GM18951 (cell line): Measurements from ENCODE around the gene SHF.

Experiments
- POLR2A ChIP-seq: IDR thresholded peaks from 4 replicates; pipeline ENCODE4 v1.6.1; 2011; ENCODE audit warnings: mild to moderate bottlenecking; ENCODE audit not compliant: insufficient read length, insufficient read depth; ENCODE audit errors: extremely low read depth
- in situ Hi-C: fragments of 300-500 bp; cut with MboI; formaldehyde crosslinking; loops from one replicate; pipeline ENCODE4 v1.12.0; 2022; ENCODE audit warnings: low sequenced_read_pairs, mixed read lengths, inconsistent platforms; ENCODE audit not compliant: unreplicated experiment

The SHF gene

DNA sequence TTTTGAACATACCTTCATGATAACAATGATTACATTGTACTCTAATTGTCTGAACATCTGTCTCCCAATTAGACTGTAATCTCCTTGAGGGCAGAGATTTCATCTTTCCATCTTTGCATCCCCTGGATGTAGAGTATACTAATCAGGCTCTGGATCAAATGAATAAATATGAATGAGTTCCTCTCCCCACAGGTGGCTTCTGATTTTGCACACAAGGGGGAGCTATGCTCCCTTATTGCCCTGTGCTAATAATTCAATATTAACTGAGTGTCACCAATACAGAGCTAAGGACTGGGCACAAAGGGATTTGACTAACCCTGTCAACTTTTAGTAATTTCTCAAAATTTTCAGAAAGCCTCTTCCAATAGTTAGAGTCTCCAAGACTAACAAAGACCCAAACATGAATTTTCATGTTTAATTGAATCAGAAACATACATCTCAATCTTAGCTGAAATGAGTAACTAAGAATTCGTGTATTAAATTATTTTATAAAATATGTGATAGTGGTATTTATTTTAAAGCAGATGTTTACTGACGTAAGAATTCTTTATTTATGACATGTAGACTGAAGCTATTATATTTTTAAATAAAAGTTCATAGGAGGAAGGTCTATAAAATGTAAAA lies 61.1 kb downstream of the SHF start:
- in situ Hi-C loops: no loop called here
- no peak for TF ChIP-seq POLR2A

DNA sequence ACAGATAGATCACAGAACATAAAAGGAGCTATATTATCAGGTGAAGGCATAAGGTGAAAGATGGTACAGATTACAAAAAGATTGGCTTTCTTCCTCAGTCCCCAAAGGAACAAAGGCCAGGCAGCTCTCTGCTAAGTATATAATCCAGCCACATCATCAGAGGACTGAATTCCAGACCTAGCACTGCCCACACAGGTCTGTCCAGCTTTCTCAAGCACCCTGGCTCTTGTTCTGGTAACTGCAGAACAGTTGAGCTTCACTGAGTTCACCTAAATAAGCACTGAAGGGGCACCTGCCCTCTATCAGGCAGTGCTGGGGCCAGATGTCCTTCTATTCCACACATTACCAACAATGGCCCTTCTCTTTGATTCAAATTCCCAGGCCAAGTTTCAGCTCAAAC lies 64.4 kb downstream of the SHF start:
- in situ Hi-C loops: no loop called here
- no peak for TF ChIP-seq POLR2A

DNA sequence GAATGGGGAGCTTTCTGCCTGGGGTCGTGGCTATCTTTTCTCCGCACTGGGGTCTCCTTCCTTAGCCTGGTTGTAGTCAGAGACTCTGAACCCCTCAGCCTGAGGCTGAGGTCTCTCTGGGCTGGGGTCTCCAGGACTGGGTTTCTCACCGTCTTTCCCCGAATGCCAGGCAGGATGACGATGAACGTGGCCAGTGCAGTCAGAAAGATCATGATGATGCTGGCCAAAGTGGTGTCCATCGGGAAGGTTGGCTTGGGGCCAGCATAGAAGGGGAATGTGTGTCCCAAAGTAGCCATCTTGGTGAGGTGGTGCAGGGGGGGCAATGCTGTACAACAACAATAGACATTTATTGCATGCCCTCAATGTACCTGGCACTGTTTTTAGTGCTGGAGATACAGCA lies 65.0 kb downstream of the SHF start:
- TF ChIP-seq POLR2A: no peak
- in situ Hi-C loops: no loop called here

DNA sequence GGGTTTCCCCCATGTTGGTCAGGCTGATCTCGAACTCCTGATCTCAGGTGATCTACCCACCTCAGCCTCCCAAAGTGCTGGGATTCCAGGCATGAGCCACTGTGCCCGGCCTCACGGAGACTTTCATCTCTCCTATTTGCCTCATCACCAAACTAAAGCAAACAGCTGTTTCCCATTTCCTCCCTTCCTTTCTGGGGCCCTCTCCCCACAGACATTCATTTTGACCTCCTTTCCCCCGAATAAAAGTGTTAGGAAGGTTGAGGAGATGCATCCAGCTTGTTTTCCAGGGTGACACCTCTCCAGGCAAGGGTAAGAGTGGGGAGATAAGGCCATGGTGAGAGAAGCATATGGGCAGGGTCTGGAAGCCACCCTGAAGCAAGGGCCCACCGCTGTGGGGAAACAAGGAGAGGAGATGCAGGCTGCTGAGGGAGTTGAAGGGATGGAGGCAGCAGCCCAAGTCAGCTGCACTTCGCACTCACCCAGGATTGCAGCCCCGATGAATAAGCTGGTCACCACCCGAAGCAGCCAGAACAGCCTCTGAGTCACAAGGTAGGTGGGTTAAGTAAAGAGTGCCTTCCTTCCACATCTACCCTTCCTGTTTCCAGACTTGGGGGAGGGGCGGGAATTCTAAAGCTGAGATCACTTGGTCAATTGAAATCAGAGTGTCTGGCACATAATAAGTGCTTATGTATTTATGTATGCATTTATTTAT lies 65.9 kb downstream of the SHF start:
- in situ Hi-C loops: no loop called here
- no peak for TF ChIP-seq POLR2A

DNA sequence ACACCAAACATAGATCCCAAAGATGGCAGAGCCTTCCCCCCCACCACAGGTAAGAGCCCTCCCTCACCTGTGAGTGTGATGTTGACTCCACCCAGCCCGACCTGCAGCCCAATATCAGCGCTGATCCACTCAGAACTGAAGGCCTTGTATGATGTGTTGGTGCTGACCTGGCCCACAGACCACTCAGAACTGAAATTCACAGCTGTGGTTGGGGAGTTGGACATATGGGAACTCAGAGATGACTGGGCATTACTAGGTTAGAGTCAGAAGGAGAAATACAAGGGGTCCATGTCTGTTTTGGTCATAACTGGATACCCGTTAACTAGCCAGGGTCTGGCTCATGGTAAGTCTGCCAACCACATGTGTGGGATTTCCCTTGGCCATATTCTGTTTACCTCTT lies 66.7 kb downstream of the SHF start:
- in situ Hi-C loops: no loop called here

DNA sequence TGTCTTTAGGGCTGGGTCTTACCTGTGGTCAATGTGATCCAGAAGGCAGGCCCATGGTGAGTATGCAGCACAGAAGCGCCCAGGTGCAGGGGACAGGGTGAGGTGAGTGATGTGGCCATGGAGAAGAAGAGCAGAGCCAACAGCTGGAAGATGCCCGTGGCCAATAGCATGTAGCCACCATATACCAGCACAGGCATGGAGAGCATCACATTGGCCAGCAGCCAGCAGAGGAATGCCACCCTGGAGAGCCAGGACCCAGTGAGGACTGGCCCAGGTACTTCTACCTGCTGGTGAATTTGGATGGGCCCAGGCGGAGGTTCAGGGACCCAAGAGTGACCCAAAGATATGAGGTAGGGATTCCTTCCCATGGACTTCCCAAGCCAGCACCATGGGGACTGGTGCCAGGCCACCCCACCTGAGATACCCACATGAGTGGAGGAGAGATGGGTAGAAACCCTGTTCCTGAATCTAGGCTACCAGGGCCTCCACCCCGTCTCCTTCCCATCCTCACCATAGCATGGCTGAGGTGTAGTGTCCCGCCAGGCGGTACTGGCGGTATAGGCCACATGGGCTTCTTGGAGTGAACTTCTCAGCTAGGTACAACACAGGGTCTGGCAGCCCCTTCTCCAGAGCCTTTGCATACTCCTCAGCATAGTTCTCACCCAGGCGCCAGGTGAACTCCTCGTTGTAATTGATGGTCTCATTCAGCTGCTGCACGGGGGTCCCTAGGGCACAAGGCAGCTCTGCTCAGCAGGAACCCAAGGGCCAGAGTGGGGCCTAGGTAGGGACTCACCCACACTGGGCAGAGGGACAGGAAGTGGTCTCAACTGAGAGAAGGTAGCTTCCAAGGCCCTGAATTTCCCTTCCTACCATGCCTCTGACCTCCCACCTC lies 67.4 kb downstream of the SHF start:
- in situ Hi-C loops: no loop called here
- no peak for TF ChIP-seq POLR2A

More for the DNA sequence above, 66.7 kb downstream of the SHF start:
- TF ChIP-seq POLR2A: no peak

DNA sequence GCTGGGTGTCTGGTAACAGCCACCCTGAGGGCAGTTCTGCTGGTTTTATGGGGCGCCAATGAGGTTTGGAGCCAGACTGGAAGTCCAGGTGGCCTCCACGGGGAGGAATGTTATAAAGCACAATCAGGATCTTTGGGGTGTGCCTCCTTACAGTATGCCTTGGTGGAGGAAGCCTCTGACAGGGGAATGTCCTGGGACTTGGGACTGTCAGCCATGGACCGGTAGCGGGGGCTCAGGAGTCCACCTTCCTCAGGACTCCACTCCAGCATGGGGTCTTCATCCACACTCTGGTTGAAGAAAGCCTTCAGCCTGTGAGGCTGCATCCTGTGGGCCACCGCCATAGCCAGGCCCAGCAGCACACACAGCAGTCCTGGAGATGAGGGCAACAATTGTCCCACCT lies 68.8 kb downstream of the SHF start:
- in situ Hi-C loops: no loop called here
- no peak for TF ChIP-seq POLR2A

DNA sequence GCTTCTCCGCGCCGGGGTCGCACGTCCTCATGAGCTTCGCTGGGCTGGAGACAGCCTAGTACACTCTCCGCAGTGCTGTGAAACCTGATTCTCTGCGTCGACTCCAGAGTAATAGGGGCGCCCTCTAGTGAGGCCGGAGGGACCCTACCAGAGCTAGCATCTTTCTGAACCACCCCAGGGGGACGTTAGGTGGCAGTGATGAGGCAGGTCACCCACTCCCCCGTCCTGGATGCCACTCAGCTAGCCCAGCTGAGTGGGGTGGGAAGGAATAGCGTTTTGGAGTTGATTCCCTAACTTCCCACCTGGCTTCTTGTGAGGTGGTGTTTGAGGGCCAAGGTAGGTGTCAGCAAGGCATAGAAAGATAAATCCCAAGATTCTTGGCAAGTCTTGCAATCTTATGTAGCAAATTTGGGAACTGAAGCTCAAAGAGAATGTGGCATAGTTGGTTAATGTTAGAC lies 69.6 kb downstream of the SHF start:
- no peak for TF ChIP-seq POLR2A
- in situ Hi-C loops: no loop called here

DNA sequence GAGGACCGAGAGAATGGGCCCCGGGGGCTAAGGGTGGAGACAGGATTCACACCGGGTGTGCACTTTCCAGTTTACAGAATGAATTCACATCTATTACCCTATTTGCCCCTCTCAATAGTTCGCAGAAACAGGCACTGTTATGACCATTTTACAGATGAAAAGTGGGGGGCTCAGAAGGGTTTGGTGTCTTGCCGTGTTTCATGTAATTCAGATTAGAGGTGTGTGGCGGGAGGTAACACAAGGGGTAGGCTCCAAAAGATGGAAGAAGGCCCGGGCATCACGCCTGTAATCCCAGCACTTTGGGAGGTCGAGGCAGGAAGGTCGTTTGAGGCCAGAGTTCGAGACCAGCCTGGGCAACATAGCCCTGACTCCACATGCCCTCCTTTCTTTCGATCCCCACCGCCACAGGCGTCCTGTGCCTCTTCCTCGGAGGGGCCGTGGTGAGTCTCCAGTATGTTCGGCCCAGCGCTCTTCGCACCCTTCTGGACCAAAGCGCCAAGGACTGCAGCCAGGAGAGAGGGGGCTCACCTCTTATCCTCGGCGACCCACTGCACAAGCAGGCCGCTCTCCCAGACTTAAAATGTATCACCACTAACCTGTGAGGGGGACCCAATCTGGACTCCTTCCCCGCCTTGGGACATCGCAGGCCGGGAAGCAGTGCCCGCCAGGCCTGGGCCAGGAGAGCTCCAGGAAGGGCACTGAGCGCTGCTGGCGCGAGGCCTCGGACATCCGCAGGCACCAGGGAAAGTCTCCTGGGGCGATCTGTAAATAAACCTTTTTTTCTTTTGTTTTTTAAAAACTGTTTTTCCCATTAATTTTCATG lies 70.2 kb downstream of the SHF start:
- in situ Hi-C loops: no loop called here
- no peak for TF ChIP-seq POLR2A
